Measurements from ENCODE around the gene SLC39A10.
"Not testable (repeated sequence)": the region's sequence is repeated elsewhere in the genome, so short reads cannot be mapped to it uniquely, and the experiment has no call there.

Gene SLC39A10

DNA sequence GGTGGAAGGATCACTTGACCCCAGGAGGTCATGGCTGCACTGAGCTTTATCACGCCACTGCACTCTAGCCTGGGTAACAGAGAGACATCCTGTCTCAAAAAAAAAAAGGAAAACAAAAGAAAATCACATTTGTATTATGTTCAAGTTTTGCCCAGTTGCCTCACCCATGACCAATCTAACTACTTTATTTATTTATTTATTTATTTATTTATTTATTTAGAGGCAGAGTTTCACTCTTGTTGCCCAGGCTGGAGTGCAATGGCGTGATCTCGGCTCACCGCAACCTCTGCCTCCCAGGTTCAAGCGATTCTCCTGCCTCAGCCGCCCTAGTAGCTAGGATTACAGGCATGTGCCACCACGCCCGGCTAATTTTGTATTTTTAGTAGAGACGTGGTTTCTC is 12.3 kb upstream of the SLC39A10 start:
- DNase-seq (ENCODE audit: low spot score), result not testable (repeated sequence)

GRCh38 chr2:195645413-195645812 is 11.6 kb upstream of the SLC39A10 start:
- DNase-seq (ENCODE audit: low spot score), result no peak

DNA sequence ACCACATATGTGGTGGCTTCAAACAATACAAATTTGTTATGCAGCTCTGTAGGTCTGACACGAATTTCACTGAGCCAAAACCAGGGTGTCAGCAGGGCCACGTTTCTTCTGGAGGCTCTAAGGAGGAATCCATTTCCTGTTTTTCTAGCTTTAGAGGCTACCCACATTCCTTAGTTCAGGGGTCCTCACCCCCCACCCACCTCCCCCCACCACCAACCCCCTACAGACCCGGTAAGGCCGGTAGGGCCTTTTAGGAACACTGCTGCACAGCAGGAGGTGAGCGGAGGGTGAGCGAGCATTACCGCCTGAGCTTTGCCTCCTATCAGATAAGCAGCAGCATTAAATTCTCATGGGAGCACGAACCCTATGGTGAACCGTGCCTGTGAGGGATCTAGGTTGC is 10.6 kb upstream of the SLC39A10 start:
- no peak for DNase-seq (ENCODE audit: low spot score)

DNA sequence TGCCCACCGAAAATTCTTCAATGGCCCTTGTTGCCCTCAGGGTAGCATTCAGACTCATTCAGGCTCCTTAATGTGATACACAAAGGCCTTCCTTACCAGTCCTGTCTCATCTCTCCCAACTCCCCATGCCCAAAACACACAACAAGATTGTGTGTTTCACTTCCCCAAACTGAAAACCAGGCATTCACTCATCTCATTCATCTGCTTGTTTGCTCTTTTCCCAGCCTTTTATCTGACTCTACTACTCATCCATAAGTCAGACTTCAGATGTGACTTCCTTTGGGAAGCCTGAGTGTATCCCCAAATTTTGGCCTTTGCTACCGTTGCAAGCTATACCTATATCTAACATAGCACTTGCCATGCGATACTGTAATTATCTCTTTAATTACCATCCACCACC is 9.7 kb upstream of the SLC39A10 start:
- no peak for DNase-seq (ENCODE audit: low spot score)

DNA sequence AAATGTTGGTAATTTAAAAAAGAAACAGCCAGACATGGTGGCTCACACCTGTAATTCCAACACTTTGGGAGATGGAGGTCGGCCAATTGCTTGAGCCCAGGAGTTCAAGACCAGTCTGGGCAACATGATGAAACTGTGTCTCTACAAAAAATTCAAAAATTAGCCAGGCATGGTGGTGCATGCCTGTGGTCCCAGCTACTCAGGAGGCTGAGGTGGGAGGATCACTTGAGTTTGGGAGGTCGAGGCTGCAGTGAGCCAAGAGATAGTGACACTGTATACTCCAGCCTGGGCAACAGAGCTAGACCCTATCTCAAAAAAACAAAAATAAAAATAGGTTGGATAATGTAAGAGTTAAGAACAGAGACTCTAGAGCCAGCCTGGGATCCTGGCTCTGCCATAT is 8.7 kb upstream of the SLC39A10 start:
- not testable (repeated sequence) for DNase-seq (ENCODE audit: low spot score)

DNA sequence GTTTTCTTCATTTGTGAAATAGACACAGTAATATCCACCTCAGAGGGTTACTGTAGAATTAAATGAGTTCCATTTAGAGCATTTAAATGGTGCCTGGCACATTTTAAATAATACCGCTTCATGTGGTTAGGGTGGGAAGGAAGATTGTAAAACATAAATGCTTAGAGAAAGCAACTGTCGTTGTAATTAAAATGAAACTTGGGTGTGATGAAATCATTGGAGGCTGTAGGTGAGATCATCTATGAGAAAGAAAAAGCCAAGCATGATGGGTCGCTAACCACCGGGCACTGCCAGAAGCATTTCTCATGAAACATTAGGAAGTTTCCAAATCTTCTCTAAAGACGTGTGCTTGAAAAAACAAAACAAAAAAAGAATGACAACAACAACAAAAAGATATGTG is 8.2 kb upstream of the SLC39A10 start:
- no peak for DNase-seq (ENCODE audit: low spot score)

DNA sequence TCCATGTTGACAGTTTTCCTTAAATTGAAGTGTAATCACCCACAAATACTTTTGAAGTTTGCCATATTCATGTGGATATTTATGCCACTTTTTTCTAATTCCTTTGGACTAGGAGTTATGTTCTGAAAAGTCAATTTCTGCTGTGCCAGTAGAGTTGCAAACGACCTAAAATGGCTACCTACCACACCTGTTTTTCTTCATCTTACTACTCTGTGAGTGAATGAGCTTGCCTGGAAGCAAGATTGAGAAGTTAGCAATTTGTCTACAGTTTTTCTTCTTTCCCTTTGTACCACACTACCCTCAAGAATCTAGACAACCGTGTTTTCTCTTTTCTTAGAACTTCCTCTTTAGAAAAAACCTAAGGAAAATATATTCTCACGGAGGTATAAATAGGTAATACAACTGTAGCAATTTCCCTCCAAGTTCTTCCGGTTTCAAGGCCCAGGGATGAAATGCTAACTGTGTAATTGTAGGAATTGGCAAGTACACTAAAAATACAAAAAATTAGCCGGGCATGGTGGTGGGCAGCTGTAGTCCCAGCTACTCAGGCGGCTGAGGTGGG is 7.3 kb upstream of the SLC39A10 start:
- no peak for DNase-seq (ENCODE audit: low spot score)

DNA sequence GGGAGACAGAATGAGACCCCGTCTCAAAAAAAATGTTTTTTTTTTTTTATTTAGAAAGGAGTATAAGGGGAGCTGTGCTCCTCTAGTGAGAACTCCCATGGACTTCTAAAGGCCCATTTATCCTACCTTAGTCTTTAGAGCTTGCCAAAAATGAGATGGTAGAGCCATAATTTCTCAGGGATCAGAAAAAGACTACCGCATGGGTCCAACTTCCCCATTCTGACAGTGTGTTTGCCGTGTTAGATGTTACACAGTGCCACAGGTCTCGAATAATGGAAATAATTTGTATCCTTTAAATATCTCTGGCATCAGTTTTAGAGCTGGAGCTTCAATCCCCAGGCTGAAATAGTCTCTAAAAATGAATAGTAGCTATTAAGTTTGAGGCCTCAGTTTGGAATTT is 6.0 kb upstream of the SLC39A10 start:
- no peak for DNase-seq (ENCODE audit: low spot score)

DNA sequence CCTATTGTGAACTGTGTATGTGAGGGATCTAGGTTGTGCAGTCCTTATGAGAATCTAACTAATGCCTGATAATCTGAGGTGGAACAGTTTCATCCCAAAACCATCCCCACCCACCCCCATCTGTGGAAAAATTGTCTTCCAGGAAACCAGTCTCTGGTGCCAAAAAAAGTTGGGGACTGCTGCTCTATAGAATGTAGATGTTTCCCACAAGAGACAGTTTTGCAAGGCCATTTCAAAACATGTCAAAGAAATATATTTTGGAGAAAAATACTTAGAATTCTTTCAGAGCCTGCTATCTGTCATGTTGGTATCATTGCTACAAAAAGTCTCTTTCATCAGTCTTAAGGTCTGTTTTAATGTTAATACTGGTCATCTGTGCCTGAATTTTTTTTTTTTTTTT is 4.1 kb upstream of the SLC39A10 start:
- no peak for DNase-seq (ENCODE audit: low spot score)

GRCh38 chr2:195656161-195656858 is 716 bp upstream of the SLC39A10 start:
- DNase-seq (ENCODE audit: low spot score), result peak; percentile 6

GRCh38 chr2:195657634-195658540 is 861 bp downstream of the SLC39A10 start:
- peak; percentile 51 for DNase-seq (ENCODE audit: low spot score)

GRCh38 chr2:195658541-195658890 is 1.5 kb downstream of the SLC39A10 start:
- DNase-seq (ENCODE audit: low spot score), result peak; percentile 19

GRCh38 chr2:195659114-195659513 is 2.1 kb downstream of the SLC39A10 start:
- no peak for DNase-seq (ENCODE audit: low spot score)

GRCh38 chr2:195659982-195660890 is 3.2 kb downstream of the SLC39A10 start:
- peak; percentile 56 for DNase-seq (ENCODE audit: low spot score)

- DNase-seq (ENCODE audit: low spot score), result no peak
Measured at GRCh38 chr2:195662138-195662537, 5.1 kb downstream of the SLC39A10 start.

- DNase-seq (ENCODE audit: low spot score), result no peak
Measured at GRCh38 chr2:195663007-195663406, 6.0 kb downstream of the SLC39A10 start.

DNA sequence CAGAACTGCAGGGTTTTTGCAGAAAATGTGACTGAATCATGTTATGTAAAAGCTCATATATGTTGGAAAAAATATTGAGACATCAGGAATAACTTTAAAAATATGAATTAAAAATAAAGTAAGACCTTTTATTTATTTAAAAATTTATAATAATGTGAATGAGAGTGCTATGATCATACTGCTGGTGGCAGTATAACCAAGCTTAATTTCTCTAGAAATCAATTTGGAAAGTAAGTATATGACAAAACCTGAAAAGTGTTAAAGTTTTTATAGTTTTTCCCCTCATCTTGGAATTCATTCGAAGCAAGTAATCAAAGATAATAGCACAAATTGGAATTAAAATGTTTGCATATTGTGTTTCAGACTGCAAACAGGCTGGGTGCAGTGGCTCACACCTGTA is 7.5 kb downstream of the SLC39A10 start:
- DNase-seq (ENCODE audit: low spot score), result peak; percentile 12

DNA sequence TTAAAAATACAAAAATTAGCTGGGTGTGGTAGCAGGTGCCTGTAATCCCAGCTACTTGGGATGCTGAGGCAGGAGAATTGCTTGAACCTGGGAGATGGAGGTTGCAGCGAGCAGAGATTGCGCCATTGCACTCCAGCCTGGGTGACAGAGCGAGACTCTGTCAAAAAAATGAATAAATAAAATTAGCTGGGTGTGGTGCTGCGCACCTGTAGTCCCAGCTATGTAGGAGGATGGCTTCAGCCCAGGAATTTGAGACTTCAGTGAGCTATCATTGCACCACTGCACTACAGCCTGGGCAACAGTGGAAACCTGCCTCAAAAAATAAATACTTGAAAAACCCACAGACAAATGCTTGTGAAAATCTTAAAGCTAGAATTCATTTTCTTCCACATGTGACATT is 8.1 kb downstream of the SLC39A10 start:
- DNase-seq (ENCODE audit: low spot score), result not testable (repeated sequence)

DNA sequence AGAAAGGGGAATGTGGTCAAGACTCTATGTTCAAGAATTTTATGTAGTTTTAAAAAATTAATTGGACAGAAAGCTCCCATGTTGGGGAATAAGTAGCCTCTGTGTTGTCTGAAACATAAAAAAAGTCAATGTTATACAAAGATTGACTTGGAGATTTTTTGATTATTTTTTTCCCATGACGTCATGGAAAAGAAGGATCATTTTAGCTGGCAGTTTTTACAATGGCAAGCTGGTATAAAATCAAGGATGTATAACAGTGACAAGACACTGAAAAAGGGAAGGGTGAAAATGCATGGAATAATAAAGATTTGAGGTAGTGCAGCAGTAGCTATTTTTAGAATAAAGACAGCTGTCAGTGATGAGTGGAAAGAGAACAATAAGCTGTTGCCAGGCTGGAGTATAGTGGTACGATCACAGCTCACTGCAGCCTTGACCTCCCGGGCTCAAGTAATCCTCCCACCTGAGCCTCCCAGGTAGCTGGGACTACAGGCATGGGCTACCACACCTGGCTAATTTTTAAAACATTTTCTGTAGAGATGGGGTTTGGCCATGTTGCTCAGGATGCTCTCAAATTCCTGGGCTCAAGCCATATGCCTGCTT is 9.2 kb downstream of the SLC39A10 start:
- no peak for DNase-seq (ENCODE audit: low spot score)

- no peak for DNase-seq (ENCODE audit: low spot score)
Measured at GRCh38 chr2:195667974-195668373, 10.9 kb downstream of the SLC39A10 start.

GRCh38 chr2:195670191-195670590 is 13.2 kb downstream of the SLC39A10 start:
- no peak for DNase-seq (ENCODE audit: low spot score)

DNA sequence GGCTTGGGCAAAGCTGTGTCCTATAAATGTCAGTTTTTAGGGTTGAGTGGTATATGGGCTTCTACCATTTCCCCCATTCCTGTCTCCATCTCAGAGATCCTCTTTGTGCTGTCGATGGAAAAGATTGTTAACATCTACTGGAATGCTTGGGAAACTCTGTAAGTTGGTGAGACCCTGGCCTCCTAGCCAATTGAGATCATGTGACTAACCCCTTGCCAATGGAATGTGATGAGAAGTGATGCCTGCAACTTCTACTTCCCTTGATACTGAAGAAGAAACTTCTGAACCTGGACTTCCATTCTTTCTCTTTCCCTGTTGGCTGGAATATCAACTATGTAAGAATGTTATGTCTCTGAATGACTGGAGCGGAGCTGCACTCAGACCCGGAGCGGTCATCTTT is 14.5 kb downstream of the SLC39A10 start:
- no peak for DNase-seq (ENCODE audit: low spot score)

Data from GM03348 (cell line).